Measurements from ENCODE around the gene NKD2. TPM values are rescaled to one million over a fixed set of nuclear protein-coding genes. Genes with fewer than 3 reads are reported as not detected.
A peak's percentile ranks its signal among the peaks of the same experiment; 100 is the strongest.

NKD2 gene
- total and polyA plus RNA-seq, 2 experiments from 2014 or later = 9.0 to 11.9 TPM

DNA sequence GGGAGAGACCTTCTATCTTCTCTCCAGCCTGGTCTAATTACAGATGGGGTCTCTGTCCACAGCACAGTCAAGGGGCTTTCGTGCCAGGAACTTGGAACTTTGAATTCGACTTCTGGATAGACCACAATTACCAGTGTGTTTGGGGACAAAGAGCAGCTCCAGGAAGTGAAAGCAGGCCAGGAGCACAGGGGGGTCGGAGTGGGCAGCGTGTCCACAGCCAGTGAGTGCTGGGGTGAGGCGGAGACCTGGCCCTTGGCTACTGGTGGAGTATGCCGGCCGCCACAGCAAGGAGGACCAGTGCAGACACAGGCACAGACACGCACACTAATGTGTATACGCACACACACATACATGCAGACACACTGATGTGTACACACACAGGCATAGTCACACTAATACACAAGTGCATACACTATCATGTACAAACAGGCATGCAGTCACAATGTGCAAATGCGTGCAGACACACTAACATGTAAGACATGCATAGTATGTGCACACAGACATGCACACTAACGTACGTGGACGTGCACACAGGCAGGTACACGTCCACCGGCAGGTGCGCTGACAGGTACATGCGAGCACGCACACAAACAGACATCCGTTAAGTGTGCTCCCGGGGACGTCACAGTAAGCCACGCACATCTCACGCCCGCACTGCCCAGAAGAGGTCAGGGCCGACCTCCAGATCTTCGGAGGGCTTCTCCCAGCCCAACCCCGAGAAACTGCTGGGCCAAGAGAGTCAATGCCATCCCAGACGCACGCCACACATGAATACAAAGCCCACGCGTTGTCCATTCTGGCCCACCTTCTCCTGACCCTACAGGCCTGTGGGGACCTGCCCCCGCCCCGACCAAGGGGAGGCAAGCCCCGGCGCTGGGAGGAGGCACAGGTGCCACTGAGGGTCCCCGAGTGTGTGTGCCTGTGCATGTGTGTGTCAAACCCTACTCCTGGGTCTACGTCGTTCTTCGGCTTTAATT is 46.5 kb downstream of the NKD2 start:
- Mint-ChIP-seq H3K27ac (peak overlapping the region; percentile 52; the same call in 1 of the 2 replicates), H3K36me3 (ENCODE audit: low read depth) (peaks cover 20% of the 10 kb centered on the region), H3K4me1 (no peaks in the 10 kb centered on the region), H3K27me3 (ENCODE audit: insufficient read depth, low read depth, poor library complexity) (peaks cover 8% of the 10 kb centered on the region), H3K9me3 (no peaks in the 10 kb centered on the region; the same call in 2 of the 3 replicates), H3K4me3 (no peak overlapping the region)
- Histone ChIP-seq H3F3A (replicated peaks; ENCODE audit: low read depth) (no peaks in the 10 kb centered on the region), H3K9me2 (ENCODE audit: insufficient read depth) (no peaks in the 10 kb centered on the region), H3K27me3 (ENCODE audit: insufficient read depth) (no peaks in the 10 kb centered on the region), H3K79me2 (replicated peaks; ENCODE audit: insufficient read depth) (no peaks in the 10 kb centered on the region), H3K4me1 (ENCODE audit: insufficient read depth) (no peaks in the 10 kb centered on the region), H2AFZ (no peak overlapping the region), H3K36me3 (ENCODE audit: insufficient read depth) (no peaks in the 10 kb centered on the region), H4K20me1 (replicated peaks; ENCODE audit: insufficient read depth) (no peaks in the 10 kb centered on the region; the same call in 1 of the 2 replicates), H3K27ac (ENCODE audit: low read depth) (no peak overlapping the region), H3K4me3 (no peak overlapping the region), H3K4me2 (no peak overlapping the region)
- TF ChIP-seq POLR2AphosphoS5 (IDR thresholded peaks at IDR 0.05; ENCODE audit: low read depth) = no peak
- TF ChIP-seq CTCF (conservative IDR thresholded peaks at IDR 0.05; ENCODE audit: low read depth in 2 of 2) = no peak
- no peak for TF ChIP-seq ZNF331 (CRISPR knock-in tag; IDR thresholded peaks at IDR 0.05; ENCODE audit: low read depth)
- no peak for TF ChIP-seq CREB1 (CRISPR knock-in tag; IDR thresholded peaks at IDR 0.05; ENCODE audit: low read depth)
- TF ChIP-seq, protein P1, sequence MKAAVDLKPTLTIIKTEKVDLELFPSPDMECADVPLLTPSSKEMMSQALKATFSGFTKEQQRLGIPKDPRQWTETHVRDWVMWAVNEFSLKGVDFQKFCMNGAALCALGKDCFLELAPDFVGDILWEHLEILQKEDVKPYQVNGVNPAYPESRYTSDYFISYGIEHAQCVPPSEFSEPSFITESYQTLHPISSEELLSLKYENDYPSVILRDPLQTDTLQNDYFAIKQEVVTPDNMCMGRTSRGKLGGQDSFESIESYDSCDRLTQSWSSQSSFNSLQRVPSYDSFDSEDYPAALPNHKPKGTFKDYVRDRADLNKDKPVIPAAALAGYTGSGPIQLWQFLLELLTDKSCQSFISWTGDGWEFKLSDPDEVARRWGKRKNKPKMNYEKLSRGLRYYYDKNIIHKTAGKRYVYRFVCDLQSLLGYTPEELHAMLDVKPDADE (IDR thresholded peaks at IDR 0.05) = no peak
- TF ChIP-seq STAT1 (IDR thresholded peaks at IDR 0.05; ENCODE audit: unreplicated experiment) = no peak
- TF ChIP-seq EZH2phosphoT487 (IDR thresholded peaks at IDR 0.05; ENCODE audit: unreplicated experiment) = no peak
- TF ChIP-seq, protein P2, sequence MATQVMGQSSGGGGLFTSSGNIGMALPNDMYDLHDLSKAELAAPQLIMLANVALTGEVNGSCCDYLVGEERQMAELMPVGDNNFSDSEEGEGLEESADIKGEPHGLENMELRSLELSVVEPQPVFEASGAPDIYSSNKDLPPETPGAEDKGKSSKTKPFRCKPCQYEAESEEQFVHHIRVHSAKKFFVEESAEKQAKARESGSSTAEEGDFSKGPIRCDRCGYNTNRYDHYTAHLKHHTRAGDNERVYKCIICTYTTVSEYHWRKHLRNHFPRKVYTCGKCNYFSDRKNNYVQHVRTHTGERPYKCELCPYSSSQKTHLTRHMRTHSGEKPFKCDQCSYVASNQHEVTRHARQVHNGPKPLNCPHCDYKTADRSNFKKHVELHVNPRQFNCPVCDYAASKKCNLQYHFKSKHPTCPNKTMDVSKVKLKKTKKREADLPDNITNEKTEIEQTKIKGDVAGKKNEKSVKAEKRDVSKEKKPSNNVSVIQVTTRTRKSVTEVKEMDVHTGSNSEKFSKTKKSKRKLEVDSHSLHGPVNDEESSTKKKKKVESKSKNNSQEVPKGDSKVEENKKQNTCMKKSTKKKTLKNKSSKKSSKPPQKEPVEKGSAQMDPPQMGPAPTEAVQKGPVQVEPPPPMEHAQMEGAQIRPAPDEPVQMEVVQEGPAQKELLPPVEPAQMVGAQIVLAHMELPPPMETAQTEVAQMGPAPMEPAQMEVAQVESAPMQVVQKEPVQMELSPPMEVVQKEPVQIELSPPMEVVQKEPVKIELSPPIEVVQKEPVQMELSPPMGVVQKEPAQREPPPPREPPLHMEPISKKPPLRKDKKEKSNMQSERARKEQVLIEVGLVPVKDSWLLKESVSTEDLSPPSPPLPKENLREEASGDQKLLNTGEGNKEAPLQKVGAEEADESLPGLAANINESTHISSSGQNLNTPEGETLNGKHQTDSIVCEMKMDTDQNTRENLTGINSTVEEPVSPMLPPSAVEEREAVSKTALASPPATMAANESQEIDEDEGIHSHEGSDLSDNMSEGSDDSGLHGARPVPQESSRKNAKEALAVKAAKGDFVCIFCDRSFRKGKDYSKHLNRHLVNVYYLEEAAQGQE (IDR thresholded peaks at IDR 0.05; ENCODE audit: unreplicated experiment) = no peak
- TF ChIP-seq ZNF462 (CRISPR knock-in tag; IDR thresholded peaks at IDR 0.05) = no peak
- no peak for TF ChIP-seq NANOG (IDR thresholded peaks at IDR 0.05; ENCODE audit: borderline replicate concordance)
- TF ChIP-seq EZH2 (IDR thresholded peaks at IDR 0.05; ENCODE audit: low read depth, unreplicated experiment) = no peak
- TF ChIP-seq JUNB (IDR thresholded peaks at IDR 0.05; ENCODE audit: unreplicated experiment) = no peak
- no peak for TF ChIP-seq ZNF114 (CRISPR knock-in tag; IDR thresholded peaks at IDR 0.05)
- ATAC-seq (no peak), DNase-seq (ENCODE audit: low spot score) (peak; percentile 1)

Data from GM23338 (cell line).